ENCODE results near the gene MED26.

Gene MED26

DNA sequence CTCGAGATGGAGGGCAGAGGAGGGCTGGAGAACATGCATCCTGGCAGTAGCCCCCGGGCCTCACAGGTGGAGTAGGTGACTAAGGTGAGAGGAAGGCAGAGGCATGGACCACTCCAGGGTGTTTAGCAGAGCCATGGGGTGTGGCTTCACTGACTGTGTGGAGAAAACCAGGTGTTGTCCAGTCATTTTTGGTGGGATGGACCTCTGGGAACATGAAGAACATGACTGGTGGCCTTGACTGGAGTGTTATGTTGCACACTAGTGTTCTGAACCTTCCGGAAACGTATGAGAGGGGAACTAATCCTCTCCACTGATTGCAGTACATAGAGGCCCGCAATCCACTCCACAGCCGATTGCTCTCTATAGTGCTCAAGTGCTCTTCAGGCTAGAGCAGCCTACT, 16.9 kb downstream of the MED26 start:
- no peak for DNase-seq

- DNase-seq, result no peak
Observed at GRCh38 chr19:16609511-16610200, 18.3 kb downstream of the MED26 start.

- DNase-seq, result no peak
Observed at GRCh38 chr19:16608290-16608739, 19.7 kb downstream of the MED26 start.

DNA sequence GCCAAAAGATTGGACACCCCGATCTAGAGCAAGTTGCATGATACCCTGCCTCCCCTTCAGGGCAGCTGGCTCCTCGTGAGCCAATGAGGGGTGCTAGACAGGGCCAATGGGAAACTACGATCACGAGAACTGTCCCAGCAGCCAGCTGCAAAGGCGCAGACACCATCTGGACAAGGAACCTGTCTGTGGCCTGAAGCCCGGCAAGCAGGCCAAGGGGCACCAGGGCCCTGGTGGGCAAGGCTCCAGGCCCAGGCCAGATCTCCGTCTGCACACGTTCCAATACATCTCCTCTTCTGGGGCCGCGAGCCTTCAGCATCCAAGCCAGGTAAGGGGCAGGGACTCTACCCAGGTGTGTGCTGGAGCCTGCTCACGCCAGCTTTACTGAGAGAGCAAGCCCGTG, 20.2 kb downstream of the MED26 start:
- no peak for DNase-seq

DNA sequence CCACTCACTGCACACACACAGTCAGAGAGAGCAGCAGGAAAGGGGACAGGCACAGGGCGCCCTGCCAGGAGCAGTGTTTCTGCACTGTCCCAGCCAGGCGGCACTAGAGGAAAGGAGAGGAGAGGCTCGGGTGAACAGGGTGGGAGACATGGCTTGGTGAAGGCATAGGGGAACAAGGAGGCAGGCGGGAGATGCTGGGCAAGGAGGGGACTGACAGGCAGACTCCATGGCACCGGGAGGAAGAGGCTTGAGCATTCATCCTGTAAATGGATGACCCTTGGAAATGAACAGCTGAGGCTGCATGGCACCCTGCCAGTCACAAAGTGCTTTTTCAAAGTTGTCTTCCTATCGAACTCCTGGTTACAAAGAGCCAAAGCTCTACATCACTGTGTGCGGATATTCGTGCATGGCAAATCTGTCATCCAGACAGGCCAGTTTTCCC, 22.4 kb downstream of the MED26 start:
- no peak for DNase-seq

DNA sequence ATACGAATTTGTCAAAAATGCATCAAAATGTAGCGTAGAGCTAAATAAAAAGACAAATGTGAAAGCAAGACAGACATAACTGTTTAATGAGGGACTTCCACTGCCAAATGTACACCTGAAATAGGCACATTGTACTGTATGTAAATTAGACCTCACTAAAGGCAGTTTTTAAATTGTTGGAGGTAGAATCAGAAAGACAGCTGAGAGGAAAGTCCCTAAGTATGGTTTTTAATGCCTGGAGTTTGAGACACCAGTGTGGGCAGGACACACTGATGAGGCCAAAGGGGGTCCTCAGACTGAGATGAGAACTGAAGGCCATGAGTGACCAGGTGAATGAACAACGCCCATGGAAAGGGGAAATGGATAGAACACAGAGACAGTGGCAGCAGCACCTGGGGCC, 22.9 kb downstream of the MED26 start:
- DNase-seq, result no peak

GRCh38 chr19:16604615-16605014, 23.4 kb downstream of the MED26 start:
- DNase-seq, result no peak

GRCh38 chr19:16603090-16603489, 24.9 kb downstream of the MED26 start:
- no peak for DNase-seq

- DNase-seq, result no peak
Observed at GRCh38 chr19:16601378-16602052, 26.5 kb downstream of the MED26 start.

- DNase-seq, result no peak
Observed at GRCh38 chr19:16600824-16601223, 27.2 kb downstream of the MED26 start.

DNA sequence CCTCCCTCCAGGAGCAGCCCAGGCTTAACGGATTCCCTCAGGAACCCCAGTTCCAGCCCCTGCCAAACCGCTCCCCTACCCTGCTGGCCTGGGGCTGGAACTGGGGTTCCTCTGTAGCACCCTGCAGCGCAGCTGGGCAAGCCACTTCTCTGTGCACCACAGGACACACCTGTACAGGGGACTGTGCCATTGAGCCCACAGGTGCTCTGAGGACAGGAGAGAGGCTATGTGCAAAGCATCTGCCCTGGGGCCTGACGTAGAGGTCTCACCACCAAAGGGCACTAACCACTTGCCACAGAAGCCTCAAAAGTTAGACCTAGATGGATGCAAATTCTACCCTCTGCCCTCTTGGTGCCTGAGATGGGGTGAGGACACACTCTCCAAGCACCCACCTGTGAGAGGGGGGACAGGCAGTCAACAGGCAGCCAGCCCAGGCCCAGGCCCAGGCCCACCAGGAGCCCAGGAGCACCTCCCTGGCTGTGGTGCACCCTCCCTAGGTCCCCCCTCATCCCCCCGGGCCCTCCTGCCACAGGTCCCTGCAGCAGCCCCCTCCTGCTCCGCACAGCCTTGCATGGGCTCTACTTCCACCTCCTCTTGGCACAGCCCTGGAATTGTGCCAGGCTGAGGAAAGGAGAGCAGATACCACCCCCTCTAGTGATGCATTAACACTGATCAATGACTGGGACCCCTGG, 28.2 kb downstream of the MED26 start:
- DNase-seq, result no peak

- DNase-seq, result no peak
Observed at GRCh38 chr19:16598848-16599247, 29.2 kb downstream of the MED26 start.

DNA sequence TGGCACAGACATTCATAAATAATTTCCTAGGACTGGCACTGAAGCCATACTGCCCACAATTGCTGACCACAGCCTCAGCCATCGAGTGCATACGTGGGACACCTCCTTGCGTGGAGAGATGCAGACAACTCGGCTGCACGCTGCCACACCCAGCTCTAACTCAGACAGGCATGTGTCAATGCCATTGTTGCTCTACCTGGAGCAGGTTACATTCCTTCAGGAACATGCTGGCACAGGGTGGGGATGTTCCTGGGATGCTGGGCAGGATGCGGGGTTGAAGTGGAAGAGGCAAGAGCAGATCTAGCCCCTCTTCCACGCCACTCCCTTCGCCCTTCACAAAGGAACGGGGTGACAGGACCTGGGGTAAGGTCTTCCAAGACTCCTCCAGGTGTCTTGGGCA, 31.6 kb downstream of the MED26 start:
- no peak for DNase-seq

- DNase-seq, result no peak
Observed at GRCh38 chr19:16595097-16595496, 32.9 kb downstream of the MED26 start.

DNA sequence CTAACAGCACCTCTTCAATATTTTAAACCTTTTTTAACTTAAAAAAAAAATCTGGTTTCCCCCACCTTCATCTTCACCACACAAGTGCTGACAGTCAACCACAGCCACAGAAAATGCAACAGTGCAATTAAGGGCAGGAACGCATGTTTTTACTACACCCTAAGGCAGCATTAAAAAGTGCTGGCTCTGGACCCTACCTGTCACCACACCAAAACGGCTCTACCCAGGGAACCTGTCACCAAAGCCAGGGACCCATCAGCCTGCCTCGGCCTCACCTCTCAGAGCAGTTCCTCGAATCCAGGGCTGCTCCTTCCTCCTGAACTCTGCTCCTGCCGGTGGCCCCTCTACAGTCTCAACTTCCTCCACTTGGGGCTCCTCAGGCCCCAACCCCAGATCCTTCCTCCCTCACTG, 33.3 kb downstream of the MED26 start:
- no peak for DNase-seq

- DNase-seq, result no peak
Observed at GRCh38 chr19:16594131-16594586, 33.8 kb downstream of the MED26 start.

- DNase-seq, result no peak
Observed at GRCh38 chr19:16593181-16593580, 34.8 kb downstream of the MED26 start.

DNA sequence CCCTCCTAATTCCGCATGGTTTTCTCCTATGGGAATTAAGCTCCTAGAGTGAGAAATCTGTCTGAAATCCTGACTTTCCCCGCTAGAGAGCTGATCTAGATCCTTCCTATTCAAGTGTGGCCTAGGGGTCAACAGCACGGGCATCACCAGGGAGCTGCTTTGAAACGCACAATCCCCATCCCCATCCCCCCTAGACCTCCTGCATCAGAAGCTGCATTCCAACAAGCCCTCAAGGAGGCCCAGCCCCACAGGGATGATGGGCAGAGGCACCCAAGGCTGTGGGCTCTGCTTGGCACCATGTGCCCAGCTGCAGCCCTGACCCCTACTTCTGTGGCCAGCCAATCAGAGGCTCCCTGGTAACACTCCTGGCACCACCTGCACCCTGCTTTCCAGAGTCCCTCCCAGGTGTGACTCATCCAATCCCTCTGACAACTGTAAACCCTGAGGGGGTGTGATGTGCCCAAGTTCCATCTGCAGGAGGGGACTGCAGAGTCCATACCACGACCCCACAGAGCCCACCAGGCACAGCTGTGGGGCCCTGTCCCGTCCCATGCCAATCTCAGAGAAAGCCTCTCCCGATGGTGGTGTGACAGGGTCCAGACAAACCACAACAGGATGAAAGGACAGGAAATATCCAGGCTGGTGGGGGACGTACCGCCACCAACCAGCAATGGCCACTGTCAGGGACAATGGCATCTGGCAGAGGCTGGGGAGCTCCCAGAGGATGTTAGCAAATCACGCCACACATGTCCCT, 36.0 kb downstream of the MED26 start:
- DNase-seq, result no peak

- DNase-seq, result no peak
Observed at GRCh38 chr19:16590876-16591802, 36.9 kb downstream of the MED26 start.

DNA sequence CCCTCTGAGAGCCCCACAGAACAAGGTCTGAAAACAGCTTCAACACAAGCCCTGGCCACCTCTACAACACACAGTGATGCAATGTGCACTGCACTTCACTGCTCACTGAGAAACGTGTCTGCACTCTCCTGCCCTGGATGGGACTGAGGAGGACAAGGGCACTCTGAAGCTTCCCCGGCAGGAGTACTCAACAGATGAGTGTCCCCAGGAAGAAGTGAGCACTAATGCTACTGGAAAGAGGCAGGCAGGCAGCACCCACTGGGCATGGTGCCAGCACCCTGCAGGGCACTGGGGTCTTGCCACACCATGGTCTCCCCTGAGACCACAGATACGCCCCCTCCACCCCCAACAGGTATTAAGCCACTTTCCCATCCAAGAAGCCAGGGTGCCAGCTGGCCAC, 38.1 kb downstream of the MED26 start:
- DNase-seq, result peak; percentile 7

DNA sequence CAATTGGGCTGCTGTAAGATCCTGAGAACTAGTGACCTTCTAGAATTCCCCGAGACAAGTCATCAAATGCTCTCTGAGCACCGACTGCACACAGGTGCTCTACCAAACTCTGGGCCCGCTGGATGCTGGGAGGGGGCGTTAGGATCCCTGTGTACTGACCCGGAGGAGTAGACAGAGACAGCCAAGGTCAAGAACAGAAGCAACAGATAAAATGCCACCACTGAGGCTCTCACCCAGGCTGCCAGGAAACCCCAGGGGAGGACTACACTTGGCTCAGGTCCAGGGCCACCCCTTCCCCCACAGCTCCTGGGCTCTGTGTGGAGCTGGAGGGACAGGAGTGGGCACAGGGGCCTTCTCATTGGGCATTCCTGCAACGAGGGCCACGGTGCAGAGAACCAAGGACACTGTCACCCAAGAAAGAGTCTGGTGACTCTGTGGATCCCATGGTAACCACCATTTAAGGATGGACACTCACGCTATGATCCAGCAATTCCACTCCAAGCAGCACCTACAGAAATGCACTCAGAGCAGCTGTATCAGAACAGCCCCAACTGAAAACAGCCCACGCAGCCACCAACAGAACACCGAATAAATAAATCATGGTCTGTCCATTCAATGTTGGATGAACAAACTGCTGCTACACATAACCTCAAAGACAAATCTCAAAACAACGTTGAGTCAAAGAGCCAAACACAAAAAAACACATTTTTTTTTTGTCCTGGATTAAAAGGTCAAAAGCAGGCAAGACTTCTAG, 39.0 kb downstream of the MED26 start:
- no peak for DNase-seq
